PC-9 (cell line): ENCODE results near the gene PLAC9.

Experiments used
- EZH2 ChIP-seq: fragments of 200-600 bp; sonication (generic); IDR thresholded peaks from 2 replicates; pipeline ENCODE4 v1.8.0; 2017; ENCODE audit warnings: antibody characterized with exemption, low read depth
- TF ChIP-seq, protein P1 (sequence below): fragments of 200-600 bp; sonication (generic); conservative IDR thresholded peaks from 2 replicates; pipeline ENCODE4 v1.6.1; 2017; ENCODE audit warnings: mixed run types, antibody characterized with exemption, mild to moderate bottlenecking, moderate library complexity

- TF ChIP-seq, protein P1, sequence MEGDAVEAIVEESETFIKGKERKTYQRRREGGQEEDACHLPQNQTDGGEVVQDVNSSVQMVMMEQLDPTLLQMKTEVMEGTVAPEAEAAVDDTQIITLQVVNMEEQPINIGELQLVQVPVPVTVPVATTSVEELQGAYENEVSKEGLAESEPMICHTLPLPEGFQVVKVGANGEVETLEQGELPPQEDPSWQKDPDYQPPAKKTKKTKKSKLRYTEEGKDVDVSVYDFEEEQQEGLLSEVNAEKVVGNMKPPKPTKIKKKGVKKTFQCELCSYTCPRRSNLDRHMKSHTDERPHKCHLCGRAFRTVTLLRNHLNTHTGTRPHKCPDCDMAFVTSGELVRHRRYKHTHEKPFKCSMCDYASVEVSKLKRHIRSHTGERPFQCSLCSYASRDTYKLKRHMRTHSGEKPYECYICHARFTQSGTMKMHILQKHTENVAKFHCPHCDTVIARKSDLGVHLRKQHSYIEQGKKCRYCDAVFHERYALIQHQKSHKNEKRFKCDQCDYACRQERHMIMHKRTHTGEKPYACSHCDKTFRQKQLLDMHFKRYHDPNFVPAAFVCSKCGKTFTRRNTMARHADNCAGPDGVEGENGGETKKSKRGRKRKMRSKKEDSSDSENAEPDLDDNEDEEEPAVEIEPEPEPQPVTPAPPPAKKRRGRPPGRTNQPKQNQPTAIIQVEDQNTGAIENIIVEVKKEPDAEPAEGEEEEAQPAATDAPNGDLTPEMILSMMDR = no peak
- no peak for TF ChIP-seq EZH2
Measured at GRCh38 chr10:80126876-80127275, 5.7 kb upstream of the PLAC9 start.
